Stomach (tissue), 4 donors: ENCODE data around the gene RILPL2.

ENCODE experiments used
- CTCF ChIP-seq, 7 experiments: fragments of 450-650 bp in 4 of 7; fragments of 200-600 bp in 3 of 7; sonication (generic) in 3 of 7; IDR thresholded peaks; one replicate each; pipeline ENCODE4 v1.5.1; 2016 to 2019; ENCODE audit warnings: antibody characterized with exemption in 7 of 7, control low read depth in 2 of 7, mild to moderate bottlenecking in 1 of 7
- POLR2AphosphoS5 ChIP-seq, 3 donors: sonication (generic); formaldehyde crosslinking; IDR thresholded peaks; one replicate each; pipeline ENCODE4 v1.6.1; 2016; ENCODE audit warnings: antibody characterized with exemption in 3 of 3

- TF ChIP-seq CTCF (IDR thresholded peaks at IDR 0.05) (no peak), POLR2AphosphoS5 (IDR thresholded peaks at IDR 0.05) (no peak)
Observed at GRCh38 chr12:123379391-123379790, 57.1 kb downstream of the RILPL2 start.
